Immature natural killer cell (primary cell): ENCODE results near the gene SLC35E2B. TPM values are rescaled to one million over a fixed set of nuclear protein-coding genes. Genes with fewer than 3 reads are reported as not detected.

Experiments
- DNase-seq, 3 donors: peaks; one replicate each; pipeline ENCODE4 v3.0.0; 2022; ENCODE audit warnings: mixed read lengths in 1 of 3
- H3K27ac Mint-ChIP-seq, 6 donors: one replicate each; pipeline ENCODE4 v1.8.0; 2020; ENCODE audit warnings: mixed read lengths in 6 of 6, mild to moderate bottlenecking in 5 of 6, inconsistent platforms in 4 of 6, moderate library complexity in 3 of 6
- H3K27me3 Mint-ChIP-seq, 3 donors: one replicate each; pipeline ENCODE4 v1.8.0; 2020 to 2021; ENCODE audit warnings: low read depth in 3 of 3, mild to moderate bottlenecking in 3 of 3, mixed read lengths in 3 of 3, moderate library complexity in 3 of 3, inconsistent platforms in 1 of 3
- H3K36me3 Mint-ChIP-seq, 3 donors: one replicate each; pipeline ENCODE4 v1.8.0; 2020; ENCODE audit warnings: mixed read lengths in 3 of 3, inconsistent platforms in 2 of 3, mild to moderate bottlenecking in 2 of 3
- H3K4me1 Mint-ChIP-seq, 2 donors: one replicate each; pipeline ENCODE4 v1.8.0; 2020; ENCODE audit warnings: inconsistent platforms in 2 of 2, mild to moderate bottlenecking in 2 of 2, mixed read lengths in 2 of 2, moderate library complexity in 1 of 2
- H3K4me3 Mint-ChIP-seq, 5 donors: one replicate each; pipeline ENCODE4 v1.8.0; 2020; ENCODE audit warnings: mild to moderate bottlenecking in 5 of 5, mixed read lengths in 5 of 5, inconsistent platforms in 3 of 5, moderate library complexity in 3 of 5
- H3K9me3 Mint-ChIP-seq, 6 donors: one replicate each; pipeline ENCODE4 v1.8.0; 2020; ENCODE audit warnings: mild to moderate bottlenecking in 6 of 6, mixed read lengths in 6 of 6, inconsistent platforms in 4 of 6, moderate library complexity in 3 of 6
- polyA plus RNA-seq, 3 donors: library from polyadenylated mRNA; unstranded; fragments of 300-500 nt; fragmentation: Illumina TruSeq; gene quantifications; one replicate each; pipeline ENCODE4 v1.2.3, GENCODE V29; 2021

The SLC35E2B gene
- polyA plus RNA-seq, 3 donors from 2014 or later: 14.4 to 37.7 (median 18.1) TPM

DNA sequence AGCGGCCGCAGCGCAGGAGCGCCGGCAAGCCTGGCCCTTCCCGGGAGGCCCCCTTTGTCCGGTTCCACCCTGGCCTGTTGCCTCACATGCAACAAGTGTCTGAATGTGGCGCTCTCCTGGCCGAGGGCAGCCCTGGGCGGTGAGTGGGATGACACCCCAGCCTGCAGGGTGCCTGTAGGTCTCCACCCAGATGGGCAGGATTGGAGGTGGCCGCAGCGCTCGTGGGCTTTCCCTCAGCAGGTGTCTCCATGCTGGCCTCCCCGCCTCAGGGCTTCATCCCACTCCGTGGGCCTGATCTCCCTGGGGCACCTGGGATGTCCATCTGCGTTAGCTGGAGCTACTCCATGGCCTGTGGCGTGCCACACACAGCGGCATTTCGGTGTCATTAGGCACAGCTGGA, 75.8 kb downstream of the SLC35E2B start:
- no peak for DNase-seq
- H3K4me3 Mint-ChIP-seq: peak overlapping the region; percentile 71 to 82 (median 80)
- H3K9me3 Mint-ChIP-seq: no peaks in the 10 kb centered on the region
- H3K27ac Mint-ChIP-seq: peak overlapping the region in 5 of 6 donors; percentile 61 to 81 (median 71)
- H3K36me3 Mint-ChIP-seq: peaks cover 0 to 4% (median 0%) of the 10 kb centered on the region in 3 donors
- H3K27me3 Mint-ChIP-seq: peaks cover 13 to 31% (median 18%) of the 10 kb centered on the region in 3 donors
- peaks cover 30 to 36% of the 10 kb centered on the region in 2 donors for H3K4me1 Mint-ChIP-seq

DNA sequence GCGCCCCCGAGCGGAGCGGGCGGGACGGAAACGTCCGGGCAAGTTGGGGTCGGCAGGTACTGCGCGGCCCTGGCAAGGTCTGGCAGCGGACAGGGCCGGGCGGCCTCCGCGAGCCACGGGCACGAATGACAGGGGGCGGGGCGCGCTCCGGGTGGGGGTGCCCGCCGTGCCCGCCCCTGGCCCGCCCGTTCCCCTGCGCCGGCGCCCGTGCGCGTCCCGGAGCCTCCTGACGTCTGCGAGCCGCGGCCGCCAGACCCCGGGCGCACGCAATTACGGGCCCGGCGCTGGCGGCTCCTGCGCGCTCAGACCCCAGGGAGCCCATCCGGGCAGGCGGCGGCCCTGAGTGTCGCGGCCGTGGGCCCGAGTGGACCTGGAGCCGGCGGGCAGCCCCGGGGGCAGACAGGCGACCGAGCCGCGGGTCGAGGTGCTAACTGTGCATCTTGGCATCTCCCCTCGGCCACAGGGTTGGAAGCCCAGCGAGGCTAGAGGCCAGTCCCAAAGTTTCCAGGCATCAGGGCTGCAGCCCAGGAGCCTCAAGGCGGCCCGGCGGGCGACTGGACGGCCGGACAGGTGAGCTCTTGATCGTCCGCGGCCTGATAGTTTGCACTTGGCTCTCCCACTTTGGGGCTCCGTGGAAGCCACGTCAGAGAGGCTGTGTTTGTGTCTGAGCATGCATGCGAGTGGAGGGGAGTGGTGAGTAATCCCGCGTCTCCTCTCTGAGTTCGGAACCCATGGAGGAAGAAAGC, 76.4 kb downstream of the SLC35E2B start:
- Mint-ChIP-seq H3K36me3 (peaks cover 0 to 4% (median 0%) of the 10 kb centered on the region in 3 donors), H3K27me3 (peaks cover 13 to 31% (median 18%) of the 10 kb centered on the region in 3 donors), H3K4me3 (peak overlapping the region; percentile 71 to 82 (median 80)), H3K9me3 (no peaks in the 10 kb centered on the region), H3K27ac (peak overlapping the region in 3 of 6 donors; percentile 71 to 88 (median 81)), H3K4me1 (peaks cover 30 to 36% of the 10 kb centered on the region in 2 donors)
- DNase-seq: peak; percentile 48 to 60 (median 58)

DNA sequence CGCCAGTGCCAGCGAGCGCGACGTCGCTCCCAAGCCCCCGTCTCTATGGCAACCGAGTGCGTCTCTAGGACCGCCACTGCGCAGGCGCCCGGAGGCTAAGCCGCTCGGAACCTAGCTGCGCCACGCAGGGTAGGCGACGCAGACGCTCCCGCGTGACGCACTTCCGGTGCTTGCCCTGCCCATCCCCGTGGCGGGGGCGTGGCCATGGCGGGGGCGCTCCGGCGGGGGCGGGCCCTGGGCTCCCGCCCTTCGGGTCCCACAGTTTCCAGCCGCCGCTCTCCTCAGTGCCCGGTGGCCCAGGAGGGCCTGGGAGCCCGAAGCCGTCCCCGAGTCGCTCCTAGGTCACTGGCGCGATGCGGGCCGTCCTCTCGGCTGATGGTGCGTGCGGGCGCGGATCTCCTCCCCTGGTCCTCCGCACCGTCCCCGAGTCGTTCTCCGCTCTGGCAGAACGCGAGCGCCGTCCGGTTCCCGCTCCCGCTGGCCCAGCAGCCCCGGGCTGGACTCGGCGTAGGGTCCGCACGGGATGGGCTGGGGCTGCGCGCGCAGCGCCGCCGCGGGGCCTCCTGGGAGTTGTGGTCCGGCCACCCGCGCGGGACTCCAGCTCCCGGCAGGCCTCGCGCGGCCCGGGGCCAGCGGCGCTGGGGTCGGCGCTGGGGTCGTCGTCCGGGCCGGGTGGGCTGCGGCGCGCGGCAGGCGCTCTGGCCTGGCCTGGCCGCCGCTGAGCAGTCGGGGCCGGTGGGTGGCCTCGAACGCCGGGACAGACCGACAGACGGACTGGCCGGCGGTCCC, 77.1 kb downstream of the SLC35E2B start, which contains the start of gene MIB2:
TSS of gene MIB2 (plus strand) at position 245 of the 789 bp plus-strand sequence. CDS start 7,953 bp downstream, outside the sequence.
- Mint-ChIP-seq H3K9me3 (no peaks in the 10 kb centered on the region), H3K4me1 (peaks cover 30 to 36% of the 10 kb centered on the region in 2 donors), H3K4me3 (peak within 1 kb of the TSS; percentile 89 to 93 (median 93)), H3K27me3 (peaks cover 13 to 29% (median 18%) of the 10 kb centered on the region in 3 donors), H3K27ac (peak within 1 kb of the TSS; percentile 86 to 95 (median 90)), H3K36me3 (peaks cover 0 to 4% (median 0%) of the 10 kb centered on the region in 3 donors)
- DNase-seq: peak; percentile 99

DNA sequence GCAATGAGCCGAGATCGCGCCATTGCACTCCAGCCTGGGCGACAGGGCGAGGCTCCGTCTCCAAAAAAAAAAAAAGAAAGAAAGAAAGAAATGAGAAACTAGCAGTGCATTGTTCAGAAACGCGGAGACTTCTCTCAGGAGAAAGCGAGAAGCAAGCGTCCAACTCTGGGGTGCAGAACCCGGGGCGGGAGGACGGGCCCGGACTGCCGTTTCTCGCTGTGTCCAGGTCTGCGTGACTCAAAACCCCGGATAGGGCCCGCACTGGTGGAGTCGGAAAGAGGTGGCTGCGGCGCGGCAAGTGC, 77.7 kb downstream of the SLC35E2B start:
- Mint-ChIP-seq H3K27ac (peak overlapping the region; percentile 86 to 95 (median 90)), H3K27me3 (peaks cover 13 to 26% (median 18%) of the 10 kb centered on the region in 3 donors), H3K4me3 (peak overlapping the region; percentile 89 to 93 (median 93)), H3K9me3 (no peaks in the 10 kb centered on the region), H3K4me1 (peaks cover 30 to 32% of the 10 kb centered on the region in 2 donors), H3K36me3 (peaks cover 0 to 4% (median 0%) of the 10 kb centered on the region in 3 donors)
- DNase-seq: no peak

DNA sequence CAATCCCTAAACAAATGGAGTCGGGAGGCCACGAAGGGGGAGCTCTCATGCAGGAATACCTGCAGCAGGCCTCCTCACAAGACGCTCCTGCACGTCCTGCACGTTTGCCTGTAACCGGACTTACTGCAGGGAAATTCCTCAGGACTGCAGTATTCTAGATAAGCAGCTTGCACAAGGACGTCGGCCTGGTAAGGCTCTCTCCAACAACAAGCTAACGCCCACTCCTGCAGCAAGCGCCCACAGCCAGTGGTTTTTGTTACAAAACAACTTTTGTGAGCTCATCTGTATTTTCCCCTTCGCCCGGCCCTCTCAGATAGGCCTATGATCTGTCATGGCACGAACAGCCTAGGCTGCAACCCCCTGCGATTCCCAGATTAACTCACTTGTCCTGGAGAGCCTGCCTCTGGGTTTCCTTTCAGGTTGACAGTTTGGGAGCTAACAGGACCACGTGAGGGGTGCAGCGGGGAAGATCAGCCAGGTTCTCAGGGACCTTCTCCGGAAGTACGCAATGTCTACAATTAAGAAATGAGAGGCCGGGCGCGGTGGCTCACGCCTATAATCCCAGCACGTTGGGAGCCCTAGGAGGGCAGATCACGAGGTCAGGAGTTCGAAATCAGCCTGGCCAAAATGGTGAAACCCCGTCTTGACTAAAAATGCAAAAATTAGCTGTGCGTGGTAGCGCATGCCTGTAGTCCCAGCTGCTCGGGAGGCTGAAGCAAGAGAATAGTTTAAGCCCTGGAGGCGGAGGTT, 78.2 kb downstream of the SLC35E2B start:
- H3K27me3 Mint-ChIP-seq: peaks cover 13 to 26% (median 18%) of the 10 kb centered on the region in 3 donors
- peak in 2 of 3 donors; percentile 24 to 31 for DNase-seq
- peaks cover 30 to 32% of the 10 kb centered on the region in 2 donors for H3K4me1 Mint-ChIP-seq
- peaks cover 0 to 4% (median 0%) of the 10 kb centered on the region in 3 donors for H3K36me3 Mint-ChIP-seq
- peak overlapping the region; percentile 86 to 95 (median 90) for H3K27ac Mint-ChIP-seq
- peak overlapping the region; percentile 89 to 93 (median 93) for H3K4me3 Mint-ChIP-seq
- H3K9me3 Mint-ChIP-seq: no peaks in the 10 kb centered on the region

DNA sequence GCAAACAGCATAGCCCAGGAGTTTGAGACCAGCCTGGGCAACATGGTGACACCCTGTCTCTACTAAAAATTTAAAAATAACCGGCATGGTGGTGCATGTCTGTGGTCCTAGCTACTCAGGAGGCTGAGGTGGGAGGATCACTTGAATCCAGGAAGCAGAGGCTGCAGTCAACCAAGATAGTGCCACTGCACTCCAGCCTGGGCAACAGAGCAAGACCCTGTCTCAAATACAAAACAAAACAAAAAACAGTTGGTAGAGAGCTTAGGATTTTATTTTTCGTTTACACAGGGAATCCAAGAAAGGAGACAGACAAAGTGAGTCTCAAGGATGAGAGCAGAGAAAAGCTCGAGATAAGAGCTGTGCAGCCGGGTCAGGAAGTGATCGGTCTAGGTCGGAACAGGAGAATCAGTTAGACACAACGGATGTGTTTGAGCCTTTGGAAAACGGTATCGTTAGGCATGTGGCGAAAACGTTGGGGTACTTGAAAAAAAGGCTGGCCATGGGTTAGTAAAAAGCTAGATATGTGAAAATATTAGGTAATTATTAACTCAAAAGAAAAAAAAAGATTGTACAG, 79.0 kb downstream of the SLC35E2B start:
- H3K4me1 Mint-ChIP-seq: peaks cover 30 to 32% of the 10 kb centered on the region in 2 donors
- H3K4me3 Mint-ChIP-seq: peak overlapping the region; percentile 89 to 93 (median 93)
- no peak for DNase-seq
- H3K36me3 Mint-ChIP-seq: peaks cover 0 to 4% (median 0%) of the 10 kb centered on the region in 3 donors
- H3K27ac Mint-ChIP-seq: peak overlapping the region; percentile 56 to 95 (median 85)
- H3K9me3 Mint-ChIP-seq: no peaks in the 10 kb centered on the region
- H3K27me3 Mint-ChIP-seq: peaks cover 13 to 26% (median 18%) of the 10 kb centered on the region in 3 donors

DNA sequence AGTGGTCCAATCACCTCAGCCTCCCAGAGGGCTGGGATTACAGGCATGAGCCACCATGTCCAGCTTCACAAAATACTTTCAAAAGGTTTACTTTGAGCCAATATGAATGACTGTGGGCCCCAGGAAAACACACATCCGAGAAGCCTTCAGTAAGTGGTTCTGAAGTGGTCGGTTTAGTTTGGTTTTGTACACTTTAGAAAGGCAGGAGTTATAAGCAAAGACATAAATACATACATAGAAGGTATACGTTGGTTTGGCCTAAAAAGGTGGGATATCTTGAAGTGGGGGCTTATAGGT, 80.5 kb downstream of the SLC35E2B start:
- peaks cover 11 to 24% (median 11%) of the 10 kb centered on the region in 3 donors for H3K27me3 Mint-ChIP-seq
- peaks cover 0 to 4% (median 0%) of the 10 kb centered on the region in 3 donors for H3K36me3 Mint-ChIP-seq
- no peak for DNase-seq
- peak overlapping the region in 1 of 5 donors; percentile 25 for H3K4me3 Mint-ChIP-seq
- H3K27ac Mint-ChIP-seq: peak overlapping the region in 2 of 6 donors; percentile 3 to 41
- no peaks in the 10 kb centered on the region for H3K9me3 Mint-ChIP-seq
- H3K4me1 Mint-ChIP-seq: peaks cover 22 to 24% of the 10 kb centered on the region in 2 donors

DNA sequence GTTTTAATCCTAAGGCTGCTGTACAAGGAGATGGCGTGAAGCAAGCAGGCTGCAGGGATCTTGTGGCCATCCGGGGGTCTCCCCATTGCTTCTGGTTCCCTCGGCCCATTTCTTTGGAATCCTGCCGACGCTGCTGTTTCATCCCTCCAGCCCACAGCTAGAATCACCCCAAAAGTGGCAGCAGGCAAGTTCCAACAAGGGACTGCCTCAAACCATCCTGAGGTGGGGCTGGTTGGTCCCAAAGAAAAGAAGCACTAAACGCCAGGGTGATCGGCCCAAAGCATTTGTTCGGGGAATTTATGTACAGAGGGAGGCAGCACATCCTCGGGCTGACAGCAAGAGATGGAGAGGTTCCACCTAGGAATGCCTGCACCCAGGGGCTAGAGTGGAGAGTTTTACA, 81.8 kb downstream of the SLC35E2B start:
- Mint-ChIP-seq H3K27ac (no peak overlapping the region), H3K27me3 (peaks cover 6 to 17% (median 10%) of the 10 kb centered on the region in 3 donors), H3K36me3 (peaks cover 0 to 4% (median 0%) of the 10 kb centered on the region in 3 donors), H3K4me1 (peaks cover 19 to 23% of the 10 kb centered on the region in 2 donors), H3K9me3 (no peaks in the 10 kb centered on the region), H3K4me3 (no peak overlapping the region)
- DNase-seq: no peak

DNA sequence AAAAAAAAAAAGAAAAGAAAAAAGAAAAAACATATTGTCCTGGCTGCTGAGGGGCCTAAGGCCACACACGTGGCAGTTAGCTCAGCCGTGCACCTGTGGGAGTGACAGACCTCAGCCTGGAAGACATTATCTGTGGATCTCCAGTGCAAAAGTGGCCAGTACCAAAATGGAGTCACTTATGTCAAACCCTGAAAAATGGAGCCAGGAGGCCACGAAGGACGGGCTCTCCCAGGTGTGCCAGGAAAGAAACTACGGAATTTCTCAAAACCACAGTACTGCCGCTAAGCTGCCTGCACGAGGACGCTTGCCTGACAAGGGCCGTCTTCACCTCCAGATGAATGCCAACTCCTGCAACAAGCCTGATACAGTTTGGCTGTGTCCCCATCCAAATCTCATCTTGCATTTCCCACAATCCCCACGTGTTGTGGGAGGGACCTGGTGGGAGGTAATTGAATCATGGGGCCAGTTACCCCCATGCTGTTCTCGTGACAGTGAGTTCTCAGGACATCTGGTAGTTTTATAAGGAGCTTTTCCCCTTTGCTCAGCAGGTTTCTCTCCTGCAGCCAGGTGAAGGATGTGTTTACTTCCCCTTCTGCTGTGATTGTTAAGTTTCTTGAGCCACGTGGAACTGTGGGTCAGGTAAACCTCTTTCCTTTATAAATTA, 82.6 kb downstream of the SLC35E2B start:
- no peaks in the 10 kb centered on the region for H3K9me3 Mint-ChIP-seq
- DNase-seq: no peak
- peaks cover 1 to 11% (median 8%) of the 10 kb centered on the region in 3 donors for H3K27me3 Mint-ChIP-seq
- H3K4me1 Mint-ChIP-seq: peaks cover 17 to 21% of the 10 kb centered on the region in 2 donors
- H3K4me3 Mint-ChIP-seq: no peak overlapping the region
- peaks cover 0 to 4% (median 0%) of the 10 kb centered on the region in 3 donors for H3K36me3 Mint-ChIP-seq
- H3K27ac Mint-ChIP-seq: peak overlapping the region in 1 of 6 donors; percentile 10

Other genes with a start within 250 kb of the SLC35E2B start
- gene ATAD3C, start 243.1 kb downstream of the SLC35E2B start, polyA plus RNA-seq: 1 to 10 TPM; 1.5 to 4.0 (median 3.1) TPM
- 1 to 10 TPM in 2 of 3 donors, under 1 TPM in 1; 0.39 to 5.0 (median 2.5) TPM for gene ATAD3B, start 221.0 kb downstream of the SLC35E2B start, polyA plus RNA-seq
- 10 to 100 TPM in 1 of 3 donors, 1 to 10 TPM in 2; 6.4 to 14.5 (median 7.3) TPM for gene ATAD3A, start 180.6 kb downstream of the SLC35E2B start, polyA plus RNA-seq
- gene TMEM240, start 152.2 kb downstream of the SLC35E2B start, polyA plus RNA-seq: not detected
- gene SSU72, start 117.9 kb downstream of the SLC35E2B start, polyA plus RNA-seq: 100 to 1,000 TPM; 159 to 241 (median 160) TPM
- gene FNDC10, start 92.7 kb downstream of the SLC35E2B start, polyA plus RNA-seq: 1 to 10 TPM in 2 of 3 donors, under 1 TPM in 1; 0.64 to 1.4 (median 1.1) TPM
- gene MIB2, start 77.3 kb downstream of the SLC35E2B start, polyA plus RNA-seq: 10 to 100 TPM; 44.0 to 89.0 (median 86.7) TPM
- gene MMP23B, start 60.6 kb downstream of the SLC35E2B start, polyA plus RNA-seq: 10 to 100 TPM; 10.4 to 22.3 (median 12.6) TPM
- gene CDK11B, start 33.8 kb downstream of the SLC35E2B start, polyA plus RNA-seq: 10 to 100 TPM in 1 of 3 donors, 1 to 10 TPM in 2; 4.8 to 25.0 (median 8.1) TPM
- gene CDK11A, start 31.6 kb upstream of the SLC35E2B start, polyA plus RNA-seq: 10 to 100 TPM in 2 of 3 donors, 1 to 10 TPM in 1; 1.6 to 32.6 (median 14.9) TPM
- gene NADK, start 85.7 kb upstream of the SLC35E2B start, polyA plus RNA-seq: 10 to 100 TPM; 30.9 to 53.3 (median 37.3) TPM
- 100 to 1,000 TPM in 1 of 3 donors, 10 to 100 TPM in 2; 53.4 to 111 (median 98.7) TPM for gene GNB1, start 198.3 kb upstream of the SLC35E2B start, polyA plus RNA-seq
- gene CALML6, start 222.5 kb upstream of the SLC35E2B start, polyA plus RNA-seq: not detected
- gene TMEM52, start 226.5 kb upstream of the SLC35E2B start, polyA plus RNA-seq: under 1 TPM in 1 of 3 donors, not detected in 2; 0.18 TPM